K562 (cell line): Measurements from ENCODE around the gene MFSD12. TPM values are rescaled to one million over a fixed set of nuclear protein-coding genes. Genes with fewer than 3 reads are reported as not detected.

ENCODE experiments used
- ARID4B ChIP-seq: sonication (generic); formaldehyde crosslinking; IDR thresholded peaks from 2 replicates; pipeline ENCODE4 v1.8.0; 2022; ENCODE audit warnings: mild to moderate bottlenecking, missing genetic modification reagents
- CBX8 ChIP-seq: fragments of 200-600 bp; sonication (generic); IDR thresholded peaks from 2 replicates; pipeline ENCODE4 v1.6.1; 2012; ENCODE audit warnings: borderline replicate concordance, mixed run types, low read depth, mild to moderate bottlenecking, moderate library complexity, mixed read lengths, low read length, control low read depth, inconsistent platforms; ENCODE audit not compliant: poor library complexity, severe bottlenecking; ENCODE audit errors: extremely low read depth
- ERF ChIP-seq: fragments of 450-650 bp; formaldehyde crosslinking; IDR thresholded peaks from 2 replicates; pipeline ENCODE4 v1.4.0; 2020; ENCODE audit warnings: mild to moderate bottlenecking, mixed read lengths
- HDAC6 ChIP-seq: IDR thresholded peaks from 2 replicates; pipeline ENCODE4 v1.6.1; 2012; ENCODE audit warnings: low read depth, mild to moderate bottlenecking, control low read depth, inconsistent platforms, low read length, moderate library complexity
- RBFOX2 ChIP-seq: fragments of 200-400 bp; formaldehyde crosslinking; IDR thresholded peaks from 2 replicates; pipeline ENCODE4 v1.6.1; 2017; ENCODE audit warnings: low read depth, mild to moderate bottlenecking, low read length, moderate library complexity
- VEZF1 ChIP-seq: fragments of 200-800 bp; sonication (Bioruptor generic); IDR thresholded peaks from 2 replicates; pipeline ENCODE4 v1.6.1; 2017; ENCODE audit warnings: missing genetic modification characterization, missing compliant biosample characterization
- ZBTB7A ChIP-seq: IDR thresholded peaks from 2 replicates; pipeline ENCODE4 v1.6.1; 2011; ENCODE audit warnings: low read depth, mild to moderate bottlenecking, low read length, moderate library complexity, borderline replicate concordance; ENCODE audit not compliant: control insufficient read depth
- ZFX ChIP-seq: sonication (generic); formaldehyde crosslinking; IDR thresholded peaks from 2 replicates; pipeline ENCODE4 v1.8.0; 2022; ENCODE audit warnings: mild to moderate bottlenecking, missing genetic modification reagents, moderate library complexity
- ZNF384 ChIP-seq: IDR thresholded peaks from 2 replicates; pipeline ENCODE4 v1.6.1; 2012; ENCODE audit warnings: low read depth, low read length, improper control_type of control experiment
- ZNF395 ChIP-seq: fragments of 200-800 bp; sonication (Bioruptor generic); IDR thresholded peaks from 2 replicates; pipeline ENCODE4 v1.6.1; 2017; ENCODE audit warnings: missing genetic modification characterization, missing compliant biosample characterization
- ZSCAN29 ChIP-seq: fragments of 450-650 bp; IDR thresholded peaks from 2 replicates; pipeline ENCODE4 v1.6.1; 2017
- polyA plus RNA-seq, 8 experiments: library from polyadenylated mRNA; depleted of rRNA in 4 of 8; stranded (reverse) in 5 of 8; unstranded in 3 of 8; fragments of >200 nt; fragmentation: Nextera tagmentation in 2 of 8; fragmentation: Illumina TruSeq in 1 of 8; extraction: Ambion mirVana in 2 of 8; extraction: Trizol in 1 of 8; gene quantifications; 2 replicates each; pipeline versions ENCODE4 v1.2.1 to v1.2.3, GENCODE V29; 2011 to 2014; ENCODE audit warnings: inconsistent platforms in 1 of 8, missing spikeins in 1 of 8
- total RNA-seq, 7 experiments: library from RNA; depleted of rRNA in 6 of 7; stranded (reverse); fragments of >200 nt in 6 of 7; fragmentation: Illumina TruSeq in 2 of 7; extraction: Trizol in 2 of 7; gene quantifications; 2 replicates each; pipeline versions ENCODE4 v1.2.1 to v1.2.3, GENCODE V29; 2011 to 2021; ENCODE audit warnings: low replicate concordance in 1 of 7
- TF ChIP-seq, protein P1 (sequence below), 2 experiments: fragments of 450-650 bp; conservative IDR thresholded peaks; 2 replicates each; pipeline ENCODE4 v1.6.1; 2017; ENCODE audit warnings: mild to moderate bottlenecking in 2 of 2, moderate library complexity in 2 of 2
- TF ChIP-seq, protein P2 (sequence below): fragments of 450-650 bp; IDR thresholded peaks from 2 replicates; pipeline ENCODE4 v1.6.1; 2018; ENCODE audit not compliant: partially characterized antibody

MFSD12 gene
- total and polyA plus RNA-seq, 9 of the 15 experiments (the other 6 are each of a cell fraction or from before 2014, with no cell fraction given) = 0.69 to 112 (median 31.8) TPM

DNA sequence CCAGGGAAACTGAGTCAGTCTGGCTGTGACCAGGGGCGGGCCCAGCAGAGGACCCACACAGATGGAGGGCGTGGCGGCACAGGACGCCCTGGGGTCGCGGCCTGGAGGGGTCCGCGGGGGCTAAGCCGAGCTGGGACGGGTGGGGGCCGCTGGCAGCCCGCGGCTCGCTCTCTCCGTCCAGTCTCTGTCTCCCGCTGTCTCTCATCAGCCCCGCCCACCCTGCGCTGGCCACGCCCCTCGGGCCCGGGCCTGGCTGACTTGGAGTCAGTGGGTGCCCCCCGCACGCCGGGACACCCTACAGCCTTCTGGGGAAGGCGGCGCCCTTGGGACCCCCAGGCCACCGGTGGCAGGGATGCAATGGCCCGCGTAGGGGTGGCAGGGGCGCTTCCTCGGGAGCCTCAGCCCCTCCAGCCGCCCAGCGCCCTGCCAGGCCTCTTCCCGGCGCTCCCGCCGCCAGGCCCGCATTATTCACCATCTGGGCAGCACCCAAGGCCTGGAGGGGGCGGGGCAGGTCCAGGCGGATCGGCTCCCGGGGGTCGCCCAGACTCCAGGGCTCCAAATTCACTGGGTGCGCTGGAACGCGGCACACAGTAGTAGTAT lies 49.4 kb upstream of the MFSD12 start, which contains the start of gene TBXA2R (continued):
- TF ChIP-seq ZSCAN29 (peak; percentile 33; the same call in 1 of the 2 replicates), HDAC6 (no peak), RBFOX2 (peak; percentile 63), ZNF384 (no peak), ZFX (CRISPR knock-in tag) (peak; percentile 83), VEZF1 (CRISPR knock-in tag) (peak; percentile 90), ZNF395 (CRISPR knock-in tag) (no peak), ERF (CRISPR knock-in tag) (0 out of 2 replicates have a peak, but pooled peaks have one; percentile 23), ZBTB7A (peak; percentile 70; the same call in 1 of the 2 replicates), CBX8 (no peak), ARID4B (CRISPR knock-in tag) (peak; percentile 65)
- TF ChIP-seq, protein P1, sequence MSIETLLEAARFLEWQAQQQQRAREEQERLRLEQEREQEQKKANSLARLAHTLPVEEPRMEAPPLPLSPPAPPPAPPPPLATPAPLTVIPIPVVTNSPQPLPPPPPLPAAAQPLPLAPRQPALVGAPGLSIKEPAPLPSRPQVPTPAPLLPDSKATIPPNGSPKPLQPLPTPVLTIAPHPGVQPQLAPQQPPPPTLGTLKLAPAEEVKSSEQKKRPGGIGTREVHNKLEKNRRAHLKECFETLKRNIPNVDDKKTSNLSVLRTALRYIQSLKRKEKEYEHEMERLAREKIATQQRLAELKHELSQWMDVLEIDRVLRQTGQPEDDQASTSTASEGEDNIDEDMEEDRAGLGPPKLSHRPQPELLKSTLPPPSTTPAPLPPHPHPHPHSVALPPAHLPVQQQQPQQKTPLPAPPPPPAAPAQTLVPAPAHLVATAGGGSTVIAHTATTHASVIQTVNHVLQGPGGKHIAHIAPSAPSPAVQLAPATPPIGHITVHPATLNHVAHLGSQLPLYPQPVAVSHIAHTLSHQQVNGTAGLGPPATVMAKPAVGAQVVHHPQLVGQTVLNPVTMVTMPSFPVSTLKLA (conservative IDR thresholded peaks at IDR 0.05) = peak; percentile 0 to 56; a peak in 2 of 4 replicates
- TF ChIP-seq, protein P2, sequence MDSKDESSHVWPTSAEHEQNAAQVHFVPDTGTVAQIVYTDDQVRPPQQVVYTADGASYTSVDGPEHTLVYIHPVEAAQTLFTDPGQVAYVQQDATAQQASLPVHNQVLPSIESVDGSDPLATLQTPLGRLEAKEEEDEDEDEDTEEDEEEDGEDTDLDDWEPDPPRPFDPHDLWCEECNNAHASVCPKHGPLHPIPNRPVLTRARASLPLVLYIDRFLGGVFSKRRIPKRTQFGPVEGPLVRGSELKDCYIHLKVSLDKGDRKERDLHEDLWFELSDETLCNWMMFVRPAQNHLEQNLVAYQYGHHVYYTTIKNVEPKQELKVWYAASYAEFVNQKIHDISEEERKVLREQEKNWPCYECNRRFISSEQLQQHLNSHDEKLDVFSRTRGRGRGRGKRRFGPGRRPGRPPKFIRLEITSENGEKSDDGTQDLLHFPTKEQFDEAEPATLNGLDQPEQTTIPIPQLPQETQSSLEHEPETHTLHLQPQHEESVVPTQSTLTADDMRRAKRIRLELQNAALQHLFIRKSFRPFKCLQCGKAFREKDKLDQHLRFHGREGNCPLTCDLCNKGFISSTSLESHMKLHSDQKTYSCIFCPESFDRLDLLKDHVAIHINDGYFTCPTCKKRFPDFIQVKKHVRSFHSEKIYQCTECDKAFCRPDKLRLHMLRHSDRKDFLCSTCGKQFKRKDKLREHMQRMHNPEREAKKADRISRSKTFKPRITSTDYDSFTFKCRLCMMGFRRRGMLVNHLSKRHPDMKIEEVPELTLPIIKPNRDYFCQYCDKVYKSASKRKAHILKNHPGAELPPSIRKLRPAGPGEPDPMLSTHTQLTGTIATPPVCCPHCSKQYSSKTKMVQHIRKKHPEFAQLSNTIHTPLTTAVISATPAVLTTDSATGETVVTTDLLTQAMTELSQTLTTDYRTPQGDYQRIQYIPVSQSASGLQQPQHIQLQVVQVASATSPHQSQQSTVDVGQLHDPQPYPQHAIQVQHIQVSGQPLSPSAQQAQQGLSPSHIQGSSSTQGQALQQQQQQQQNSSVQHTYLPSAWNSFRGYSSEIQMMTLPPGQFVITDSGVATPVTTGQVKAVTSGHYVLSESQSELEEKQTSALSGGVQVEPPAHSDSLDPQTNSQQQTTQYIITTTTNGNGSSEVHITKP = peak; percentile 50
